NCI-H69 (cell line): ENCODE measurements around the gene IGFBP7.

Source experiments
- DNase-seq: peaks from one replicate; lab custom pipeline; 2025; lab: John Stamatoyannopoulos, UW

The IGFBP7 gene

GRCh38 chr4:57040510-57040909 lies 69.7 kb downstream of the IGFBP7 start:
- peak; percentile 17 for DNase-seq

- DNase-seq: no peak
These were observed 70.8 kb downstream of the IGFBP7 start for GRCh38 chr4:57039345-57039744.

- DNase-seq: peak; percentile 49
These were observed 72.1 kb downstream of the IGFBP7 start for GRCh38 chr4:57037982-57038604.

GRCh38 chr4:57034520-57034919 lies 75.7 kb downstream of the IGFBP7 start:
- DNase-seq: no peak

GRCh38 chr4:57023104-57023503 lies 87.1 kb downstream of the IGFBP7 start:
- DNase-seq: no peak

GRCh38 chr4:57020467-57021101 lies 89.6 kb downstream of the IGFBP7 start:
- DNase-seq: no peak

- DNase-seq: no peak
These were observed 91.2 kb downstream of the IGFBP7 start for GRCh38 chr4:57018980-57019379.

- DNase-seq: no peak
These were observed 96.6 kb downstream of the IGFBP7 start for GRCh38 chr4:57013543-57014120.

- DNase-seq: no peak
These were observed 110.4 kb downstream of the IGFBP7 start for GRCh38 chr4:56999751-57000150.

GRCh38 chr4:56995525-56995924 lies 114.7 kb downstream of the IGFBP7 start:
- DNase-seq: no peak

GRCh38 chr4:56990109-56990905 lies 119.9 kb downstream of the IGFBP7 start:
- DNase-seq: no peak

GRCh38 chr4:56986952-56987351 lies 123.2 kb downstream of the IGFBP7 start:
- DNase-seq: no peak

GRCh38 chr4:56986192-56986591 lies 124.0 kb downstream of the IGFBP7 start:
- DNase-seq: no peak

GRCh38 chr4:56981795-56982201 lies 128.4 kb downstream of the IGFBP7 start:
- DNase-seq: no peak
